Measurements from ENCODE around the gene ARHGAP26. TPM values are rescaled to one million over a fixed set of nuclear protein-coding genes. Genes with fewer than 3 reads are reported as not detected.

Gene ARHGAP26
- polyA plus RNA-seq, 3 donors = 26.5 to 56.8 (median 28.7) TPM

- H3K36me3 Mint-ChIP-seq = peaks cover 16 to 34% of the 10 kb centered on the region in 2 donors
- intact Hi-C loops (cut with micrococcal nuclease) = loop anchor here (5.0 kb wide), 4 partner anchors 35 to 65 kb away; no protein-coding TSS in a partner anchor
- H3K4me3 ChIP-seq (replicated peaks in 1 of 3; ENCODE audit: low read depth in 2 of 3, low read length in 3 of 3) = peak overlapping the region; percentile 81 to 87 (median 86)
Observed at GRCh38 chr5:142772446-142773293, 2.5 kb downstream of the ARHGAP26 start.

GRCh38 chr5:142777099-142777498, 6.9 kb downstream of the ARHGAP26 start:
- peak overlapping the region in 1 of 3 experiments; percentile 48 for H3K4me3 ChIP-seq (replicated peaks in 1 of 3; ENCODE audit: low read depth in 2 of 3, low read length in 3 of 3)
- peak overlapping the region in 1 of 2 donors; percentile 59 for H3K4me3 Mint-ChIP-seq
- peaks cover 0 to 2% (median 0%) of the 10 kb centered on the region in 7 donors for H3K9me3 Mint-ChIP-seq
- 0% methylated on average over 1 of the region's 2 CpGs for WGBS (ENCODE audit: insufficient coverage)
- H3K27me3 Mint-ChIP-seq (ENCODE audit: low read depth in 3 of 3) = peaks cover 0 to 4% (median 0%) of the 10 kb centered on the region in 3 donors
- H3K36me3 Mint-ChIP-seq = peaks cover 34 to 45% of the 10 kb centered on the region in 2 donors
- peak overlapping the region; percentile 52 for H3K4me2 ChIP-seq (replicated peaks; ENCODE audit: extremely low read depth, low read length, poor library complexity, severe bottlenecking)
- H3K27ac Mint-ChIP-seq = peak overlapping the region; percentile 55 to 92 (median 73)
- H3K79me2 ChIP-seq (ENCODE audit: insufficient read depth, low read length) = peaks cover 100% of the 10 kb centered on the region
- H4K20me1 ChIP-seq (ENCODE audit: insufficient read depth, low read length) = peaks cover 100% of the 10 kb centered on the region
- H2AFZ ChIP-seq (ENCODE audit: insufficient read depth, low read depth, low read length, poor library complexity, severe bottlenecking) = no peak overlapping the region
- H3K9me3 ChIP-seq (replicated peaks in 1 of 2; ENCODE audit: control insufficient read depth in 1 of 2, insufficient read depth in 1 of 2, low read length in 2 of 2) = no peaks in the 10 kb centered on the region
- no peak overlapping the region for H3K9ac ChIP-seq (ENCODE audit: insufficient read depth, low read length, poor library complexity, severe bottlenecking)
- H3K36me3 ChIP-seq (replicated peaks in 1 of 2; ENCODE audit: control insufficient read depth in 1 of 2, insufficient read depth in 2 of 2, low read length in 2 of 2) = peaks cover 0 to 14% of the 10 kb centered on the region in 2 donors
- H3K4me1 Mint-ChIP-seq = peaks cover 89% of the 10 kb centered on the region
- H3K27me3 ChIP-seq (ENCODE audit: control insufficient read depth in 2 of 2, insufficient read depth in 2 of 2, low read length in 2 of 2) = no peaks in the 10 kb centered on the region
- TF ChIP-seq, protein P1, sequence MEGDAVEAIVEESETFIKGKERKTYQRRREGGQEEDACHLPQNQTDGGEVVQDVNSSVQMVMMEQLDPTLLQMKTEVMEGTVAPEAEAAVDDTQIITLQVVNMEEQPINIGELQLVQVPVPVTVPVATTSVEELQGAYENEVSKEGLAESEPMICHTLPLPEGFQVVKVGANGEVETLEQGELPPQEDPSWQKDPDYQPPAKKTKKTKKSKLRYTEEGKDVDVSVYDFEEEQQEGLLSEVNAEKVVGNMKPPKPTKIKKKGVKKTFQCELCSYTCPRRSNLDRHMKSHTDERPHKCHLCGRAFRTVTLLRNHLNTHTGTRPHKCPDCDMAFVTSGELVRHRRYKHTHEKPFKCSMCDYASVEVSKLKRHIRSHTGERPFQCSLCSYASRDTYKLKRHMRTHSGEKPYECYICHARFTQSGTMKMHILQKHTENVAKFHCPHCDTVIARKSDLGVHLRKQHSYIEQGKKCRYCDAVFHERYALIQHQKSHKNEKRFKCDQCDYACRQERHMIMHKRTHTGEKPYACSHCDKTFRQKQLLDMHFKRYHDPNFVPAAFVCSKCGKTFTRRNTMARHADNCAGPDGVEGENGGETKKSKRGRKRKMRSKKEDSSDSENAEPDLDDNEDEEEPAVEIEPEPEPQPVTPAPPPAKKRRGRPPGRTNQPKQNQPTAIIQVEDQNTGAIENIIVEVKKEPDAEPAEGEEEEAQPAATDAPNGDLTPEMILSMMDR (IDR thresholded peaks at IDR 0.05) = no peak
- H3K27ac ChIP-seq (ENCODE audit: low read depth in 1 of 2, low read length in 2 of 2) = peak overlapping the region; percentile 47 to 68
- H3K4me1 ChIP-seq (ENCODE audit: control insufficient read depth in 1 of 2, insufficient read depth in 2 of 2, low read length in 2 of 2) = peaks cover 72 to 89% of the 10 kb centered on the region in 2 donors
- intact Hi-C loops (cut with micrococcal nuclease) = no loop called here
- DNase-seq = peak in 2 of 3 donors; percentile 62 to 77

More at GRCh38 chr5:142772446-142773293, 2.5 kb downstream of the ARHGAP26 start:
- H4K20me1 ChIP-seq (ENCODE audit: insufficient read depth, low read length) = peaks cover 75% of the 10 kb centered on the region
- H3K36me3 ChIP-seq (replicated peaks in 1 of 2; ENCODE audit: control insufficient read depth in 1 of 2, insufficient read depth in 2 of 2, low read length in 2 of 2) = no peaks in the 10 kb centered on the region
- H3K4me1 ChIP-seq (ENCODE audit: control insufficient read depth in 1 of 2, insufficient read depth in 2 of 2, low read length in 2 of 2) = peaks cover 69 to 83% of the 10 kb centered on the region in 2 donors
- 100% methylated on average over 2 of the region's 6 CpGs for WGBS (ENCODE audit: insufficient coverage)
- Mint-ChIP-seq H3K4me3 (peak overlapping the region; percentile 99 to 100), H3K9me3 (peaks cover 0 to 2% (median 0%) of the 10 kb centered on the region in 7 donors), H3K27ac (peak overlapping the region in 6 of 7 donors; percentile 76 to 98 (median 96)), H3K27me3 (ENCODE audit: low read depth in 3 of 3) (no peaks in the 10 kb centered on the region), H3K4me1 (peaks cover 75% of the 10 kb centered on the region)
- peak overlapping the region; percentile 90 for H3K9ac ChIP-seq (ENCODE audit: insufficient read depth, low read length, poor library complexity, severe bottlenecking)
- DNase-seq = peak in 2 of 3 donors; percentile 32 to 37
- peaks cover 74% of the 10 kb centered on the region for H3K79me2 ChIP-seq (ENCODE audit: insufficient read depth, low read length)
- peak overlapping the region; percentile 94 for H3K4me2 ChIP-seq (replicated peaks; ENCODE audit: extremely low read depth, low read length, poor library complexity, severe bottlenecking)
- H3K9me3 ChIP-seq (replicated peaks in 1 of 2; ENCODE audit: control insufficient read depth in 1 of 2, insufficient read depth in 1 of 2, low read length in 2 of 2) = no peaks in the 10 kb centered on the region
- no peak overlapping the region for H2AFZ ChIP-seq (ENCODE audit: insufficient read depth, low read depth, low read length, poor library complexity, severe bottlenecking)
- no peaks in the 10 kb centered on the region for H3K27me3 ChIP-seq (ENCODE audit: control insufficient read depth in 2 of 2, insufficient read depth in 2 of 2, low read length in 2 of 2)
- H3K27ac ChIP-seq (ENCODE audit: low read depth in 1 of 2, low read length in 2 of 2) = peak overlapping the region in 1 of 2 donors; percentile 91
- TF ChIP-seq, protein P1 (IDR thresholded peaks at IDR 0.05) = no peak
